Bronchial epithelial cell (primary cell): ENCODE data around the gene EPC1. TPM values are rescaled to one million over a fixed set of nuclear protein-coding genes. Genes with fewer than 3 reads are reported as not detected.

Experiments used
- DNase-seq: peaks from one replicate; pipeline ENCODE4 v3.0.0-alpha.2; 2010; ENCODE audit warnings: low read depth
- FAIRE-seq: peaks from 2 replicates; lab custom pipeline; 2011; peaks lifted over from hg19 to GRCh38; lab: Jason Lieb, UNC
- H3K27me3 ChIP-seq: 2 replicates; pipeline ENCODE4 v1.5.1; 2011; ENCODE audit warnings: low read length; ENCODE audit not compliant: control insufficient read depth, insufficient read depth
- H3K36me3 ChIP-seq: 2 replicates; pipeline ENCODE4 v1.5.1; 2011; ENCODE audit warnings: low read length; ENCODE audit not compliant: control insufficient read depth, insufficient read depth
- H3K4me3 ChIP-seq: 2 replicates; pipeline ENCODE4 v1.5.1; 2011; ENCODE audit warnings: mild to moderate bottlenecking, low read depth, low read length, control low read depth
- CTCF ChIP-seq: IDR thresholded peaks from 2 replicates; pipeline ENCODE4 v1.5.1; 2011; ENCODE audit warnings: mild to moderate bottlenecking, moderate library complexity, low read length, control low read depth, inconsistent platforms; ENCODE audit not compliant: insufficient read depth, severe bottlenecking
- total RNA-seq: library from RNA; depleted of rRNA; stranded (reverse); fragments of >200 nt; gene quantifications from 2 replicates; pipeline ENCODE4 v1.2.1, GENCODE V29; 2014

The EPC1 gene
- total RNA-seq, 1 donor from 2014 or later, result 12.6 TPM

GRCh38 chr10:32377458-32378259, 30.7 kb upstream of the EPC1 start:
- Histone ChIP-seq H3K27me3 (no peaks in the 10 kb centered on the region), H3K4me3 (peak overlapping the region; percentile 68), H3K36me3 (no peaks in the 10 kb centered on the region)
- FAIRE-seq (no peak), DNase-seq (peak; percentile 44)
- peak; percentile 36 for TF ChIP-seq CTCF

- Histone ChIP-seq H3K4me3 (peak overlapping the region; percentile 68), H3K27me3 (no peaks in the 10 kb centered on the region), H3K36me3 (no peaks in the 10 kb centered on the region)
- DNase-seq (no peak), FAIRE-seq (no peak)
- TF ChIP-seq CTCF, result no peak
Observed at GRCh38 chr10:32376771-32377170, 29.8 kb upstream of the EPC1 start.

GRCh38 chr10:32376097-32376496, 29.1 kb upstream of the EPC1 start:
- DNase-seq (no peak), FAIRE-seq (no peak)
- H3K4me3 ChIP-seq, result no peak overlapping the region
- no peaks in the 10 kb centered on the region for H3K27me3 ChIP-seq
- no peak for TF ChIP-seq CTCF
- no peaks in the 10 kb centered on the region for H3K36me3 ChIP-seq

GRCh38 chr10:32375631-32376030, 28.7 kb upstream of the EPC1 start:
- no peak for TF ChIP-seq CTCF
- H3K4me3 ChIP-seq, result no peak overlapping the region
- no peaks in the 10 kb centered on the region for H3K36me3 ChIP-seq
- DNase-seq, result no peak
- FAIRE-seq, result no peak
- no peaks in the 10 kb centered on the region for H3K27me3 ChIP-seq

- FAIRE-seq (no peak), DNase-seq (no peak)
- Histone ChIP-seq H3K36me3 (no peaks in the 10 kb centered on the region), H3K27me3 (no peaks in the 10 kb centered on the region), H3K4me3 (no peak overlapping the region)
- TF ChIP-seq CTCF, result no peak
Observed at GRCh38 chr10:32374605-32375004, 27.6 kb upstream of the EPC1 start.

- Histone ChIP-seq H3K27me3 (no peaks in the 10 kb centered on the region), H3K4me3 (no peak overlapping the region), H3K36me3 (no peaks in the 10 kb centered on the region)
- FAIRE-seq (no peak), DNase-seq (no peak)
- no peak for TF ChIP-seq CTCF
Observed at GRCh38 chr10:32373496-32373895, 26.5 kb upstream of the EPC1 start.
